Ovary (tissue), 3 donors: ENCODE results near the gene GFY.

Source experiments
- CTCF ChIP-seq, 3 donors: fragments of 450-650 bp in 2 of 3; fragments of 200-600 bp in 1 of 3; IDR thresholded peaks; one replicate each; pipeline versions ENCODE4 v1.5.1 to v1.8.0; 2016 to 2022; ENCODE audit warnings: antibody characterized with exemption in 3 of 3, mild to moderate bottlenecking in 1 of 3
- EP300 ChIP-seq: sonication (generic); formaldehyde crosslinking; IDR thresholded peaks from one replicate; pipeline ENCODE4 v1.6.1; 2017; ENCODE audit warnings: antibody characterized with exemption
- POLR2A ChIP-seq: fragments of 450-650 bp; IDR thresholded peaks from one replicate; pipeline ENCODE4 v1.6.1; 2017; ENCODE audit warnings: antibody characterized with exemption, mild to moderate bottlenecking, moderate library complexity
- donor health status: DM: no; HTN: no; CAD: no.

DNA sequence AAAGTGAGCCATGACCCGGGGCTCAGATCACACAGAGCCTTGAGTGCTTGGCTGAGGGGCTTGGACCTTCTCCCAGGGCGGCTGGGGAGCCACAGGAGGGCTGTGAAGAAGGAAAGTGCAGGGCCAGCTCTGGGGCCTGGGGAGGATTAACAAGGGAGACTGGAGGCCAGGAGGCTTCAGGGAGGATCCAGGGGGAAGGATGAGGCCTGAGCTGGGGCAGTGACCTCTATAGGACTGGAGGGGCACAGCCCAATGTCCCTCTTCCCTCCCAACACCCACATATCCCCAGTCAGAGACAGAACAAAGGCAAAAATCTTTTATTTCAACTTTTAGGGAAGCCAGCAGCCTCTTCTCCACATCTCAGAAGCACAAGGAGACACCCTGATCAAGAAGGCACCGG lies 20.8 kb downstream of the GFY start:
- no peak for TF ChIP-seq CTCF (IDR thresholded peaks at IDR 0.05)
- no peak for TF ChIP-seq EP300
- no peak for TF ChIP-seq POLR2A
